Measurements from ENCODE around the gene CISD1. TPM values are rescaled to one million over a fixed set of nuclear protein-coding genes. Genes with fewer than 3 reads are reported as not detected.

Gene CISD1
- total and polyA plus RNA-seq, 9 of the 15 experiments (the other 6 are each of a cell fraction or from before 2014, with no cell fraction given) = 35.8 to 342 (median 118) TPM

DNA sequence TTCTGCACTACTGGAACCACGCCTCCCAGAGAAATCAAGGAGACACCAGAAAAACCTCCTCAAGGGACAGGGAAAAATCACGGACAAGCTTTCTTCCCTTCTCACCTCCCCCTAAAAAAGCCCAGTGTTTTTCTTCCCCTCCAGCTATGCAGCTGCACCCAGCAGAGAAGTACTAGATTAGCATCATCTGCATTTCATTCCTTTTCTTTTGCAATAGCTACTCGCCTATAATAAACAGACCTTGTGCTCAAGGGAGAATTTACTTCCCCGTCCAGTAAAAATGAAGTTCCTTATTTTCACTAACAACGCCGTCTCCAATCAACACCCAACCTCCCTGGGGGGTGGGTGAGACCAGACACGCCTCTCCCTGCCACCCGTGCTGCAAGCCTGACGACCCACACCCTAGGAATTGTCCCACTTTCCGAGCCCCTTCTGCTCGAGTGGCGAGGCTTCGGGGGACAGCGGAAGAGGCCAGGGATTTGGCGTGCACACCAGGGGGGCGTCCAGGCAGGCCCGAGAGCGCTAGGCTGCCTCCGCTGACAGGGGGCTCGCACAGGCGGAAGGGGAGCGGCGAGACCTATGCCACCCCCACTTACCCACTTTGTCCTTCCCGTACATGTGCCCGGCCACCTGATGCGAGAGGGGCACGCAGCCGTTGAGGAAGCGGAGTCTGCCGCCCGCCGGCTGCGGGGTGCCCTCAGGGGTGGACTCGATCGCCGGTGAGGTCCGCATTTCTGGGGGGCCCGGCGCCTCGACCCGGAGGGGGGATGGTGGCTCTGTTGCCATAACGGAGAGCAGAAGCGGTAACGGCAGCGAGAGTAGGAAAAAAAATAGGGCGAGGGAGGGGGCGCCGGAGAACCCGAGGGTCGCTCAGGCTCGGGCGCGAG is 1.9 kb upstream of the CISD1 start (continued):
- TF ChIP-seq, protein P1, sequence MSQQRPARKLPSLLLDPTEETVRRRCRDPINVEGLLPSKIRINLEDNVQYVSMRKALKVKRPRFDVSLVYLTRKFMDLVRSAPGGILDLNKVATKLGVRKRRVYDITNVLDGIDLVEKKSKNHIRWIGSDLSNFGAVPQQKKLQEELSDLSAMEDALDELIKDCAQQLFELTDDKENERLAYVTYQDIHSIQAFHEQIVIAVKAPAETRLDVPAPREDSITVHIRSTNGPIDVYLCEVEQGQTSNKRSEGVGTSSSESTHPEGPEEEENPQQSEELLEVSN (IDR thresholded peaks at IDR 0.05; ENCODE audit: borderline replicate concordance in 1 of 2, extremely low read depth in 1 of 2, insufficient read depth in 1 of 2, insufficient read length in 1 of 2, low read depth in 1 of 2, low read length in 1 of 2, poor library complexity in 1 of 2, severe bottlenecking in 1 of 2) = peak in 1 of 2 experiments; percentile 30
- TF ChIP-seq, protein P2, sequence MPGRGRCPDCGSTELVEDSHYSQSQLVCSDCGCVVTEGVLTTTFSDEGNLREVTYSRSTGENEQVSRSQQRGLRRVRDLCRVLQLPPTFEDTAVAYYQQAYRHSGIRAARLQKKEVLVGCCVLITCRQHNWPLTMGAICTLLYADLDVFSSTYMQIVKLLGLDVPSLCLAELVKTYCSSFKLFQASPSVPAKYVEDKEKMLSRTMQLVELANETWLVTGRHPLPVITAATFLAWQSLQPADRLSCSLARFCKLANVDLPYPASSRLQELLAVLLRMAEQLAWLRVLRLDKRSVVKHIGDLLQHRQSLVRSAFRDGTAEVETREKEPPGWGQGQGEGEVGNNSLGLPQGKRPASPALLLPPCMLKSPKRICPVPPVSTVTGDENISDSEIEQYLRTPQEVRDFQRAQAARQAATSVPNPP (IDR thresholded peaks at IDR 0.05; ENCODE audit: borderline replicate concordance, insufficient read depth, insufficient read length) = no peak
- TF ChIP-seq ARID1B (IDR thresholded peaks at IDR 0.05) (no peak), POLR2B (IDR thresholded peaks at IDR 0.05; ENCODE audit: low read depth, partially characterized antibody) (no peak), OTX1 (CRISPR knock-in tag; IDR thresholded peaks at IDR 0.05) (no peak), CEBPG (CRISPR knock-in tag; IDR thresholded peaks at IDR 0.05) (no peak), CEBPG (tag; conservative IDR thresholded peaks at IDR 0.05 in 1 of 2, IDR thresholded peaks at IDR 0.05 in 1 of 2) (peak in 1 of 2 experiments; percentile 57; a peak in 2 of 4 replicates), POLR2G (IDR thresholded peaks at IDR 0.05; ENCODE audit: low read depth, low read length) (no peak), RBBP5 (IDR thresholded peaks at IDR 0.05; ENCODE audit: borderline replicate concordance, insufficient read depth, low read length, poor library complexity, severe bottlenecking) (peak; percentile 93), GABPB1 (CRISPR knock-in tag; IDR thresholded peaks at IDR 0.05) (0 out of 2 replicates have a peak, but pooled peaks have one; percentile 1), ILF3 (IDR thresholded peaks at IDR 0.05; ENCODE audit: borderline replicate concordance) (no peak), SPI1 (IDR thresholded peaks at IDR 0.05; ENCODE audit: borderline replicate concordance, low read depth, low read length) (no peak), NCOA6 (IDR thresholded peaks at IDR 0.05) (no peak), GTF2F1 (IDR thresholded peaks at IDR 0.05; ENCODE audit: low read depth, low read length) (no peak), NCOA4 (IDR thresholded peaks at IDR 0.05; ENCODE audit: partially characterized antibody) (no peak), SIRT6 (IDR thresholded peaks at IDR 0.05; ENCODE audit: low read depth, low read length) (no peak), ZC3H4 (CRISPR knock-in tag; IDR thresholded peaks at IDR 0.05; ENCODE audit: borderline replicate concordance) (no peak), RERE (CRISPR knock-in tag; IDR thresholded peaks at IDR 0.05; ENCODE audit: borderline replicate concordance) (no peak; the same call in 1 of the 2 replicates), POU5F1 (IDR thresholded peaks at IDR 0.05; ENCODE audit: borderline replicate concordance, low read depth, low read length, partially characterized antibody) (no peak)
